ENCODE measurements around the gene ITPKB.
A peak's percentile ranks its signal among the peaks of the same experiment; 100 is the strongest.

The ITPKB gene

GRCh38 chr1:226687426-226687825, 51.7 kb downstream of the ITPKB start:
- peaks cover 24% of the 10 kb centered on the region; the same call in 1 of the 2 replicates for H3K36me3 ChIP-seq (ENCODE audit: insufficient read depth, low read length)
- H4K20me1 ChIP-seq (ENCODE audit: insufficient read depth, low read length): no peaks in the 10 kb centered on the region
- H3K4me2 ChIP-seq (ENCODE audit: low read length): peak overlapping the region; percentile 52
- H3K27me3 ChIP-seq (ENCODE audit: insufficient read depth, low read length): no peaks in the 10 kb centered on the region
- TF ChIP-seq CTCF (IDR thresholded peaks at IDR 0.05; ENCODE audit: low read length): peak; percentile 55; the same call in 1 of the 2 replicates
- no peak for TF ChIP-seq EZH2 (IDR thresholded peaks at IDR 0.05; ENCODE audit: borderline replicate concordance, low read length)
- H3F3A ChIP-seq (ENCODE audit: insufficient read depth, low read length): no peaks in the 10 kb centered on the region
- H3K27ac ChIP-seq (ENCODE audit: low read depth, low read length, poor library complexity, severe bottlenecking): peak overlapping the region; percentile 100
- H2AFZ ChIP-seq (ENCODE audit: low read length): no peak overlapping the region
- H3K79me2 ChIP-seq (ENCODE audit: insufficient read depth, low read length): peaks cover 8% of the 10 kb centered on the region; the same call in 1 of the 2 replicates
- H3K4me1 ChIP-seq (ENCODE audit: insufficient read depth, low read length, severe bottlenecking): no peaks in the 10 kb centered on the region
- no peaks in the 10 kb centered on the region for H3K9me2 ChIP-seq (ENCODE audit: low read depth, low read length)
- H3K4me3 ChIP-seq (ENCODE audit: low read depth, low read length, poor library complexity, severe bottlenecking): no peak overlapping the region
- peak overlapping the region; percentile 47 for H3K9ac ChIP-seq (ENCODE audit: low read length)
- H3K9me3 ChIP-seq (ENCODE audit: low read length): no peaks in the 10 kb centered on the region

GRCh38 chr1:226686440-226687425, 52.3 kb downstream of the ITPKB start:
- H3K9ac ChIP-seq (ENCODE audit: low read length): peak overlapping the region; percentile 47
- peaks cover 24% of the 10 kb centered on the region; the same call in 1 of the 2 replicates for H3K36me3 ChIP-seq (ENCODE audit: insufficient read depth, low read length)
- no peaks in the 10 kb centered on the region for H3K4me1 ChIP-seq (ENCODE audit: insufficient read depth, low read length, severe bottlenecking)
- TF ChIP-seq EZH2 (IDR thresholded peaks at IDR 0.05; ENCODE audit: borderline replicate concordance, low read length) (no peak), CTCF (IDR thresholded peaks at IDR 0.05; ENCODE audit: low read length) (no peak)
- no peaks in the 10 kb centered on the region for H3K9me2 ChIP-seq (ENCODE audit: low read depth, low read length)
- H3K27ac ChIP-seq (ENCODE audit: low read depth, low read length, poor library complexity, severe bottlenecking): peak overlapping the region; percentile 100
- no peaks in the 10 kb centered on the region for H3K27me3 ChIP-seq (ENCODE audit: insufficient read depth, low read length)
- H3F3A ChIP-seq (ENCODE audit: insufficient read depth, low read length): no peaks in the 10 kb centered on the region
- H3K4me3 ChIP-seq (ENCODE audit: low read depth, low read length, poor library complexity, severe bottlenecking): no peak overlapping the region
- H3K4me2 ChIP-seq (ENCODE audit: low read length): peak overlapping the region; percentile 52
- no peaks in the 10 kb centered on the region for H4K20me1 ChIP-seq (ENCODE audit: insufficient read depth, low read length)
- H2AFZ ChIP-seq (ENCODE audit: low read length): no peak overlapping the region
- no peaks in the 10 kb centered on the region for H3K9me3 ChIP-seq (ENCODE audit: low read length)
- peaks cover 8% of the 10 kb centered on the region; the same call in 1 of the 2 replicates for H3K79me2 ChIP-seq (ENCODE audit: insufficient read depth, low read length)

GRCh38 chr1:226685196-226685820, 53.8 kb downstream of the ITPKB start:
- Histone ChIP-seq H3K27ac (ENCODE audit: low read depth, low read length, poor library complexity, severe bottlenecking) (peak overlapping the region; percentile 100), H2AFZ (ENCODE audit: low read length) (no peak overlapping the region), H3K9me2 (ENCODE audit: low read depth, low read length) (no peaks in the 10 kb centered on the region), H3K79me2 (ENCODE audit: insufficient read depth, low read length) (peaks cover 8% of the 10 kb centered on the region; the same call in 1 of the 2 replicates), H3K9me3 (ENCODE audit: low read length) (no peaks in the 10 kb centered on the region), H3K4me3 (ENCODE audit: low read depth, low read length, poor library complexity, severe bottlenecking) (no peak overlapping the region), H3K36me3 (ENCODE audit: insufficient read depth, low read length) (peaks cover 19% of the 10 kb centered on the region; the same call in 1 of the 2 replicates), H3K27me3 (ENCODE audit: insufficient read depth, low read length) (no peaks in the 10 kb centered on the region), H3K4me2 (ENCODE audit: low read length) (peak overlapping the region; percentile 45; the same call in 1 of the 2 replicates), H4K20me1 (ENCODE audit: insufficient read depth, low read length) (no peaks in the 10 kb centered on the region), H3K9ac (ENCODE audit: low read length) (peak overlapping the region; percentile 16; the same call in 1 of the 2 replicates), H3K4me1 (ENCODE audit: insufficient read depth, low read length, severe bottlenecking) (no peaks in the 10 kb centered on the region), H3F3A (ENCODE audit: insufficient read depth, low read length) (no peaks in the 10 kb centered on the region)
- TF ChIP-seq CTCF (IDR thresholded peaks at IDR 0.05; ENCODE audit: low read length) (no peak), EZH2 (IDR thresholded peaks at IDR 0.05; ENCODE audit: borderline replicate concordance, low read length) (no peak)
